ENCODE data around the gene LMBRD2.

GRCh38 chr5:36170832-36171424 lies 19.2 kb upstream of the LMBRD2 start:
- TF ChIP-seq IRF1 (CRISPR knock-in tag; IDR thresholded peaks at IDR 0.05) (no peak), CTCF (IDR thresholded peaks at IDR 0.05) (no peak), ELF4 (CRISPR knock-in tag; IDR thresholded peaks at IDR 0.05; ENCODE audit: low read depth) (no peak), ZNF317 (CRISPR knock-in tag; IDR thresholded peaks at IDR 0.05; ENCODE audit: borderline replicate concordance, low read depth) (no peak), TEAD4 (CRISPR knock-in tag; IDR thresholded peaks at IDR 0.05) (no peak), MAX (CRISPR knock-in tag; IDR thresholded peaks at IDR 0.05) (no peak), FOXJ3 (CRISPR knock-in tag; IDR thresholded peaks at IDR 0.05; ENCODE audit: borderline replicate concordance) (no peak), MLX (CRISPR knock-in tag; IDR thresholded peaks at IDR 0.05) (no peak), USF2 (CRISPR knock-in tag; IDR thresholded peaks at IDR 0.05) (no peak)

Measured in WTC11 (cell line).